Measurements from ENCODE around the gene LNPK.

- TF ChIP-seq CTCF (IDR thresholded peaks at IDR 0.05) (no peak), POLR2A (IDR thresholded peaks at IDR 0.05) (no peak)
Measured at GRCh38 chr2:175957845-175958244, 44.2 kb downstream of the LNPK start.

All from testis (tissue), 2 donors.